Measurements from ENCODE around the gene TMPRSS11E.

DNA sequence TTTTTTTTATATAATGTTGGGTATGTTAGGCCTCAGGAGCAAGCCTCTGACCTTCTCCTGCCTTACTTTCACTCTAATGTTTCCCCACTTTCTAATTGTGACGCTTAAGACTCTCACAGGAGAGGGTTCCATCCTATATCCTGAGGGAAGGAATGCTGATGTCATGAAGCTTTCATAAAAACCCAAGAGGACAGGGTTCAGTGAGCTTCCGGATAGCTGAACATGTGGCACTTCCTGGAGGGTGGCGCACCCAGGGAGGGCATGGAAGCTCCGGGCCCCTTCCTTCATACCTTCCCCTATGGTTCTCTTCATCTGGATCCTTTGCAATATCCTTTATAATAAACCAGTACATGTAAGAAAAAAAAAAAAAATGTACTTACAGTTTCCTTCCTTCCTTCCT, 48.0 kb upstream of the TMPRSS11E start:
- TF ChIP-seq POLR2A (IDR thresholded peaks at IDR 0.05) = no peak
- TF ChIP-seq, protein P1, sequence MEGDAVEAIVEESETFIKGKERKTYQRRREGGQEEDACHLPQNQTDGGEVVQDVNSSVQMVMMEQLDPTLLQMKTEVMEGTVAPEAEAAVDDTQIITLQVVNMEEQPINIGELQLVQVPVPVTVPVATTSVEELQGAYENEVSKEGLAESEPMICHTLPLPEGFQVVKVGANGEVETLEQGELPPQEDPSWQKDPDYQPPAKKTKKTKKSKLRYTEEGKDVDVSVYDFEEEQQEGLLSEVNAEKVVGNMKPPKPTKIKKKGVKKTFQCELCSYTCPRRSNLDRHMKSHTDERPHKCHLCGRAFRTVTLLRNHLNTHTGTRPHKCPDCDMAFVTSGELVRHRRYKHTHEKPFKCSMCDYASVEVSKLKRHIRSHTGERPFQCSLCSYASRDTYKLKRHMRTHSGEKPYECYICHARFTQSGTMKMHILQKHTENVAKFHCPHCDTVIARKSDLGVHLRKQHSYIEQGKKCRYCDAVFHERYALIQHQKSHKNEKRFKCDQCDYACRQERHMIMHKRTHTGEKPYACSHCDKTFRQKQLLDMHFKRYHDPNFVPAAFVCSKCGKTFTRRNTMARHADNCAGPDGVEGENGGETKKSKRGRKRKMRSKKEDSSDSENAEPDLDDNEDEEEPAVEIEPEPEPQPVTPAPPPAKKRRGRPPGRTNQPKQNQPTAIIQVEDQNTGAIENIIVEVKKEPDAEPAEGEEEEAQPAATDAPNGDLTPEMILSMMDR (IDR thresholded peaks at IDR 0.05) = no peak
- TF ChIP-seq POLR2AphosphoS5 (IDR thresholded peaks at IDR 0.05) = no peak
- no peak for TF ChIP-seq EP300 (IDR thresholded peaks at IDR 0.05)

Measured in suprapubic skin (tissue), 4 donors.